K562 (cell line): ENCODE measurements around the gene RNF41. TPM values are rescaled to one million over a fixed set of nuclear protein-coding genes. Genes with fewer than 3 reads are reported as not detected.

Experiments used
- ATAC-seq: fragments of 200-7000 bp; cut with Tn5 transposase; 3 replicates; pipeline ENCODE4 v1.9.1; 2020; ENCODE audit warnings: moderate library complexity
- BruUV-seq: library from RNA; stranded (reverse); fragments of 400-500 nt; replicated peaks from 2 replicates; lab custom pipeline; 2021; lab: Mats Ljungman, UMichigan
- CTCF ChIA-PET: fragments of 300-600 bp; formaldehyde crosslinking; extraction: SDS; loops from one replicate; lab custom pipeline; 2021; ENCODE audit warnings: low intra/inter-chr PET ratio; lab: Yijun Ruan, JAX
- POLR2A ChIA-PET: fragments of 300-600, 350-650 bp; sonication (Branson Sonifier 250); formaldehyde crosslinking; extraction: SDS; loops from one replicate; lab custom pipeline; 2021; ENCODE audit warnings: antibody characterized with exemption, inconsistent platforms; lab: Yijun Ruan, JAX
- DNase-seq, 4 experiments: peaks; one replicate each; pipeline versions ENCODE4 v3.0.0 to v3.0.0-alpha.2; 2011 to 2018; ENCODE audit warnings: low spot score in 3 of 4, mixed read lengths in 3 of 4; ENCODE audit errors: extremely low read depth in 1 of 4
- FAIRE-seq: peaks from 2 replicates; lab custom pipeline; 2011; peaks lifted over from hg19 to GRCh38; lab: Jason Lieb, UNC
- H2AFZ ChIP-seq: 2 replicates; pipeline ENCODE4 v1.6.0; 2011; ENCODE audit warnings: low read depth, low read length, control low read depth, inconsistent platforms
- H3K27ac ChIP-seq: fragments of 200-600 bp; 3 replicates; pipeline ENCODE4 v1.8.0; 2011; ENCODE audit warnings: low read depth, mild to moderate bottlenecking, control low read depth, inconsistent platforms, low read length, moderate library complexity, mixed read lengths; ENCODE audit errors: extremely low read depth
- H3K27me3 ChIP-seq, 2 experiments: fragments of 300-600 bp in 1 of 2; 2 replicates in 1 of 2; 3 replicates in 1 of 2; pipeline versions ENCODE4 v1.6.0 to v1.8.0; 2011; ENCODE audit warnings: inconsistent platforms in 2 of 2, low read length in 2 of 2, mild to moderate bottlenecking in 1 of 2, mixed read lengths in 1 of 2, moderate library complexity in 1 of 2; ENCODE audit not compliant: control insufficient read depth in 2 of 2, insufficient read depth in 2 of 2
- H3K36me3 ChIP-seq: fragments of 300-600 bp; 3 replicates; pipeline ENCODE4 v1.8.0; 2011; ENCODE audit warnings: mild to moderate bottlenecking, low read length, inconsistent platforms; ENCODE audit not compliant: control insufficient read depth, insufficient read depth
- H3K4me1 ChIP-seq, 2 experiments: fragments of 200-600 bp in 1 of 2; replicated peaks in 1 of 2; 2 replicates in 1 of 2; 3 replicates in 1 of 2; pipeline versions ENCODE4 v1.5.1 to v1.8.0; 2011; ENCODE audit warnings: inconsistent platforms in 2 of 2, low read length in 2 of 2, mild to moderate bottlenecking in 1 of 2, mixed read lengths in 1 of 2, moderate library complexity in 1 of 2; ENCODE audit not compliant: control insufficient read depth in 2 of 2, insufficient read depth in 2 of 2
- H3K4me2 ChIP-seq: 2 replicates; pipeline ENCODE4 v1.6.1; 2011; ENCODE audit warnings: low read length, control low read depth, inconsistent platforms, mixed read lengths; ENCODE audit not compliant: insufficient read depth
- H3K4me3 ChIP-seq: fragments of 200-600 bp; sonication (generic), shearing (Covaris generic); 2 replicates; pipeline ENCODE4 v1.5.1; 2016; ENCODE audit warnings: control low read depth, inconsistent platforms
- H3K79me2 ChIP-seq: fragments of 200-600 bp; 3 replicates; pipeline ENCODE4 v1.8.0; 2011; ENCODE audit warnings: low read length, inconsistent platforms; ENCODE audit not compliant: control insufficient read depth, insufficient read depth
- H3K9ac ChIP-seq, 2 experiments: 2 replicates each; pipeline versions ENCODE4 v1.6.0 to v1.6.1; 2011; ENCODE audit warnings: low read depth in 2 of 2, low read length in 2 of 2, control low read depth in 1 of 2, inconsistent platforms in 1 of 2, mild to moderate bottlenecking in 1 of 2, mixed read lengths in 1 of 2; ENCODE audit not compliant: insufficient read depth in 1 of 2
- H3K9me1 ChIP-seq: one replicate; pipeline ENCODE4 v1.6.0; 2011; ENCODE audit warnings: inconsistent platforms, mild to moderate bottlenecking, low read length, moderate library complexity; ENCODE audit not compliant: control insufficient read depth, insufficient read depth
- H3K9me3 ChIP-seq: replicated peaks from 2 replicates; pipeline ENCODE4 v1.5.1; 2011; ENCODE audit warnings: low read depth, low read length, inconsistent platforms; ENCODE audit not compliant: control insufficient read depth, insufficient read depth
- H4K20me1 ChIP-seq: replicated peaks from 2 replicates; pipeline ENCODE4 v1.6.1; 2011; ENCODE audit warnings: low read length, inconsistent platforms, mixed read lengths; ENCODE audit not compliant: control insufficient read depth, insufficient read depth
- ARID1B ChIP-seq: fragments of 450-650 bp; IDR thresholded peaks from 2 replicates; pipeline ENCODE4 v1.6.1; 2016; ENCODE audit warnings: antibody characterized with exemption, mild to moderate bottlenecking, inconsistent platforms
- POLR2G ChIP-seq: fragments of 200-400 bp; formaldehyde crosslinking; IDR thresholded peaks from 2 replicates; pipeline ENCODE4 v1.6.1; 2017; ENCODE audit warnings: low read depth, mild to moderate bottlenecking, antibody characterized with exemption, low read length, moderate library complexity
- RBFOX2 ChIP-seq: fragments of 200-400 bp; formaldehyde crosslinking; IDR thresholded peaks from 2 replicates; pipeline ENCODE4 v1.6.1; 2017; ENCODE audit warnings: low read depth, mild to moderate bottlenecking, low read length, moderate library complexity
- ZC3H8 ChIP-seq: fragments of 450-650 bp; IDR thresholded peaks from 2 replicates; pipeline ENCODE4 v1.6.1; 2017
- WGBS: fragments of 100-300 bp; shearing (Covaris generic); methylation state at CpG from one replicate; pipeline ENCODE4 v1.1.6; 2016; ENCODE audit warnings: low coverage, mixed read lengths; ENCODE audit not compliant: insufficient coverage; ENCODE audit errors: missing lambda C conversion rate; 5-methylcytosine and 5-hydroxymethylcytosine counted together
- in situ Hi-C: fragments of 300-500 bp; cut with MboI; formaldehyde crosslinking; loops from 4 replicates; pipeline ENCODE4 v1.15.0; 2018; ENCODE audit warnings: inconsistent platforms, mixed read lengths
- intact Hi-C: fragments of 100-400 bp; cut with micrococcal nuclease; formaldehyde crosslinking; loops from 2 replicates; pipeline ENCODE4 v1.14.2; 2022
- polyA plus RNA-seq, 8 experiments: library from polyadenylated mRNA; depleted of rRNA in 4 of 8; stranded (reverse) in 5 of 8; unstranded in 3 of 8; fragments of >200 nt; fragmentation: Nextera tagmentation in 2 of 8; fragmentation: Illumina TruSeq in 1 of 8; extraction: Ambion mirVana in 2 of 8; extraction: Trizol in 1 of 8; gene quantifications; 2 replicates each; pipeline versions ENCODE4 v1.2.1 to v1.2.3, GENCODE V29; 2011 to 2014; ENCODE audit warnings: inconsistent platforms in 1 of 8, missing spikeins in 1 of 8
- total RNA-seq, 7 experiments: library from RNA; depleted of rRNA in 6 of 7; stranded (reverse); fragments of >200 nt in 6 of 7; fragmentation: Illumina TruSeq in 2 of 7; extraction: Trizol in 2 of 7; gene quantifications; 2 replicates each; pipeline versions ENCODE4 v1.2.1 to v1.2.3, GENCODE V29; 2011 to 2021; ENCODE audit warnings: low replicate concordance in 1 of 7
- TF ChIP-seq, protein P1 (sequence below): conservative IDR thresholded peaks from 2 replicates; pipeline ENCODE4 v1.6.1; 2011; ENCODE audit warnings: low read depth, mild to moderate bottlenecking, low read length; ENCODE audit not compliant: control insufficient read depth

Gene RNF41
- total and polyA plus RNA-seq, 9 of the 15 experiments (the other 6 are each of a cell fraction or from before 2014, with no cell fraction given), result 28.2 to 46.8 (median 33.8) TPM

DNA sequence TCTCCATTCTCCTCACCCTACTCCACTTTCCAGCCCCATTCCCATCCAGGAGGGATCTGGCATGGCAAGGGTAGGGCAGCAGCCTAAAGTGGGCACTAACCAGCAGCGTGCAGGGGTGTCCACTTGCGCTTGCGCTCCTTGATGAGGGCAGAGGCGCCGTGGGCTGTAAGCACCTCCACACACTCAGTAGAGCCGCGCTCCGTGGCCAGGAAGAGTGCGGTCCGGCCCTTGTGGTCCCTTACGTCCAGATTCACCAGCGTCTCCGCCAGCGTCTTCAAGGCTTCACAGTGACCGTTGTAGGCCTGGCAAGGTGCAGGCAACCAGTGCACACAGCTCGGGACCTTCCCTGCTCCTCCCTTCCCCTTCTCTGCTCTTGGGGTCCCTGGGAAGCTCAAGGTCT lies 26.2 kb upstream of the RNF41 start:
- ATAC-seq, result no peak
- CTCF ChIA-PET, result no interaction called here
- peaks cover 82% of the 10 kb centered on the region; the same call in 2 of the 3 replicates for H3K36me3 ChIP-seq
- FAIRE-seq, result no peak
- in situ Hi-C loops, result no loop called here
- BruUV-seq, result no TSS peak
- H3K27ac ChIP-seq, result no peak overlapping the region
- H3K27me3 ChIP-seq, result no peaks in the 10 kb centered on the region
- no peaks in the 10 kb centered on the region for H4K20me1 ChIP-seq
- H3K9me1 ChIP-seq, result no peaks in the 10 kb centered on the region
- no peak overlapping the region for H3K4me2 ChIP-seq
- no peak for DNase-seq
- H3K79me2 ChIP-seq, result no peaks in the 10 kb centered on the region
- no peaks in the 10 kb centered on the region for H3K9me3 ChIP-seq
- H2AFZ ChIP-seq, result no peak overlapping the region
- WGBS, result 96% methylated on average over 13 of the region's 16 CpGs
- 0 out of 2 replicates have a peak, but pooled peaks have one; percentile 22 for TF ChIP-seq POLR2G
- TF ChIP-seq, protein P1, sequence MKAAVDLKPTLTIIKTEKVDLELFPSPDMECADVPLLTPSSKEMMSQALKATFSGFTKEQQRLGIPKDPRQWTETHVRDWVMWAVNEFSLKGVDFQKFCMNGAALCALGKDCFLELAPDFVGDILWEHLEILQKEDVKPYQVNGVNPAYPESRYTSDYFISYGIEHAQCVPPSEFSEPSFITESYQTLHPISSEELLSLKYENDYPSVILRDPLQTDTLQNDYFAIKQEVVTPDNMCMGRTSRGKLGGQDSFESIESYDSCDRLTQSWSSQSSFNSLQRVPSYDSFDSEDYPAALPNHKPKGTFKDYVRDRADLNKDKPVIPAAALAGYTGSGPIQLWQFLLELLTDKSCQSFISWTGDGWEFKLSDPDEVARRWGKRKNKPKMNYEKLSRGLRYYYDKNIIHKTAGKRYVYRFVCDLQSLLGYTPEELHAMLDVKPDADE, result no peak
- peak; percentile 46 for TF ChIP-seq RBFOX2
- no peak for TF ChIP-seq ARID1B
- no peak for TF ChIP-seq ZC3H8
- TF ChIP-seq, all 486 proteins: peak for 2
- intact Hi-C loops, result no loop called here
- H3K4me1 ChIP-seq, result peaks cover 17 to 26% of the 10 kb centered on the region in 2 experiments
- no peak overlapping the region for H3K4me3 ChIP-seq
- peak overlapping the region in 1 of 2 experiments; percentile 52; a peak in 2 of 4 replicates for H3K9ac ChIP-seq
- POLR2A ChIA-PET, result interaction anchor here (0.5 to 1.5 kb wide), 3 partner anchors 12 to 115 kb away, joined by 3 to 12 read pairs (median 3); partner anchors contain the start of gene RNF41
